ENCODE measurements around the gene DCAF7. TPM values are rescaled to one million over a fixed set of nuclear protein-coding genes. Genes with fewer than 3 reads are reported as not detected.
A peak's percentile ranks its signal among the peaks of the same experiment; 100 is the strongest.

The DCAF7 gene
- total RNA-seq, 1 donor from 2014 or later: 93.8 TPM

GRCh38 chr17:63573634-63574033, 23.4 kb downstream of the DCAF7 start:
- intact Hi-C loops (cut with DNase I): no loop called here
- Histone ChIP-seq H3K4me3 (no peak overlapping the region), H3K27ac (no peak overlapping the region), H3K9me3 (no peaks in the 10 kb centered on the region), H3K4me1 (peaks cover 2% of the 10 kb centered on the region), H3K27me3 (ENCODE audit: low read depth) (no peaks in the 10 kb centered on the region), H3K36me3 (peaks cover 13% of the 10 kb centered on the region)
- peak; percentile 9 for TF ChIP-seq CTCF (IDR thresholded peaks at IDR 0.05)
- DNase-seq (no peak), ATAC-seq (no peak)

DNA sequence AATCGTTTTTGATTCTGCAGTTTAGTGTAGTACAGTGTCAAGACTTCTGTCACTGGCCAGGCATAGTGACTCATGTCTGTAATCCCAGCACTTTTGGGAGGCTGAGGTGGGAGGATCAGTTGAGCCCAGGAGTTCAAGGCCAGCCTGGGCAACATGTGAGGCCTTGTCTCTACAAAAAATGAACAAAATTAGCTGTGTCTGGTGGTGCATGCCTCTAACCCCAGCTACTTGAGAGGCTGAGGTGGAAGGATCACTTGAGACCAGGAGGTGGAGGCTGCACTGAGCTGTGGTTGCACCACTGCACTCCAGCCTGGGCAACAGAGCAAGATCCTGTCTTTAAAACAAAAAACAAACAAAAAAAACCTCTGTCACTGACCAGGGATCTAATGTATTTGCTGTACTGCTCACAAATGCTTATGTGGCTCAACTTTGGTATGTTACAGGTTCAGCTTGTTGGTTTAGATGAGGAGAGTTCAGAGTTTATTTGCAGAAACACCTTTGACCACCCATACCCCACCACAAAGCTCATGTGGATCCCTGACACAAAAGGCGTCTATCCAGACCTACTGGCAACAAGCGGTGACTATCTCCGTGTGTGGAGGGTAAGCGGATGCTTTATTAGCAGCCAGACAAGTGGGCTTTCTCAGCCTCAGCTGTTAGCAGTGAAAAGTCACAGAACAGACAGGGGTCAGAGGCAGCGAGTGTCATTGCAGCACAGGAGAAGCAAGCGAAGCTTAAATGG, 27.9 kb downstream of the DCAF7 start:
- no peaks in the 10 kb centered on the region for H3K27me3 ChIP-seq (ENCODE audit: low read depth)
- peak overlapping the region; percentile 34 for H3K27ac ChIP-seq

GRCh38 chr17:63578769-63579111, 28.5 kb downstream of the DCAF7 start:
- ATAC-seq (no peak), DNase-seq (no peak)
- intact Hi-C loops (cut with DNase I): no loop called here
- no peak for TF ChIP-seq CTCF (IDR thresholded peaks at IDR 0.05)
- Histone ChIP-seq H3K36me3 (peaks cover 52% of the 10 kb centered on the region), H3K27ac (peak overlapping the region; percentile 34), H3K4me1 (peaks cover 6% of the 10 kb centered on the region), H3K4me3 (no peak overlapping the region), H3K9me3 (no peaks in the 10 kb centered on the region), H3K27me3 (ENCODE audit: low read depth) (no peaks in the 10 kb centered on the region)

More for the DNA sequence above, 27.9 kb downstream of the DCAF7 start:
- H3K9me3 ChIP-seq: no peaks in the 10 kb centered on the region
- no peak for ATAC-seq
- H3K4me3 ChIP-seq: no peak overlapping the region
- no peak for TF ChIP-seq CTCF (IDR thresholded peaks at IDR 0.05)
- peaks cover 6% of the 10 kb centered on the region for H3K4me1 ChIP-seq
- no peak for DNase-seq
- intact Hi-C loops (cut with DNase I): no loop called here
- peaks cover 47% of the 10 kb centered on the region for H3K36me3 ChIP-seq

- Histone ChIP-seq H3K4me1 (peaks cover 6% of the 10 kb centered on the region), H3K9me3 (no peaks in the 10 kb centered on the region), H3K4me3 (no peak overlapping the region), H3K27me3 (ENCODE audit: low read depth) (no peaks in the 10 kb centered on the region), H3K36me3 (peaks cover 61% of the 10 kb centered on the region), H3K27ac (peak overlapping the region; percentile 34)
- ATAC-seq (no peak), DNase-seq (no peak)
- intact Hi-C loops (cut with DNase I): no loop called here
- no peak for TF ChIP-seq CTCF (IDR thresholded peaks at IDR 0.05)
These were observed 29.4 kb downstream of the DCAF7 start for GRCh38 chr17:63579633-63580032.

DNA sequence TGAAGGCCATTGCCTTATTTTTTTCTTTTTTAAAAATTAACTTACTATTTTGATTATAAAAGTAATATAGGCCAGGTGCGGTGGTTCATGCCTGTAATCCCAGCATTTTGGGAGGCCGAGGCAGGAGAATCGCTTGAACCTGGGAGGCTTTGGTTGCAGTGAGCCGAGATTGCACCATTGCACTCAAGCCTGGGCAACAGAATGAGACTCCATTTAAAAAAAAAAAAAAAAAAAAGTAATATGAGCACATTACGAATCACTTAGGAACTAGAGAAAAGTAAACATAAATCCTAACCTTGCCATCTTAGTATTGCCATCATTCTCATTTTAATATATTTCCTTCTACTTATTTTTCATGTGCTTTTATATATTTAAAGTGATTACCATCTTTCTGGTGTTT, 37.5 kb downstream of the DCAF7 start:
- intact Hi-C loops (cut with DNase I): no loop called here
- DNase-seq: no peak
- Histone ChIP-seq H3K9me3 (no peaks in the 10 kb centered on the region), H3K36me3 (peaks cover 97% of the 10 kb centered on the region), H3K27me3 (ENCODE audit: low read depth) (no peaks in the 10 kb centered on the region), H3K4me3 (no peak overlapping the region), H3K4me1 (no peaks in the 10 kb centered on the region), H3K27ac (no peak overlapping the region)
- TF ChIP-seq CTCF (IDR thresholded peaks at IDR 0.05): no peak
- ATAC-seq: no peak
